Chondrocyte (in vitro differentiated cells): ENCODE results near the gene SLC39A11. TPM values are rescaled to one million over a fixed set of nuclear protein-coding genes. Genes with fewer than 3 reads are reported as not detected.

ENCODE experiments used
- DNase-seq: peaks from one replicate; pipeline ENCODE4 v3.0.0; 2021; ENCODE audit warnings: mixed read lengths, low spot score
- H3K27ac Mint-ChIP-seq: one replicate; pipeline ENCODE4 v1.8.0; 2021; ENCODE audit warnings: mild to moderate bottlenecking, moderate library complexity, mixed read lengths; ENCODE audit not compliant: unreplicated experiment
- H3K27me3 Mint-ChIP-seq: 2 replicates; pipeline ENCODE4 v1.8.0; 2021; ENCODE audit warnings: low read depth, mixed read lengths
- H3K36me3 Mint-ChIP-seq: 2 replicates; pipeline ENCODE4 v1.8.0; 2021; ENCODE audit warnings: low read depth, mixed read lengths
- H3K4me1 Mint-ChIP-seq: 2 replicates; pipeline ENCODE4 v1.8.0; 2021; ENCODE audit warnings: low read depth, mild to moderate bottlenecking, mixed read lengths
- H3K4me3 Mint-ChIP-seq: one replicate; pipeline ENCODE4 v1.8.0; 2021; ENCODE audit warnings: mild to moderate bottlenecking, moderate library complexity, mixed read lengths; ENCODE audit not compliant: unreplicated experiment
- H3K9me3 Mint-ChIP-seq: 2 replicates; pipeline ENCODE4 v1.8.0; 2021; ENCODE audit warnings: low read depth, mixed read lengths
- CTCF ChIP-seq: fragments of 200-600 bp; sonication (generic); IDR thresholded peaks from 2 replicates; pipeline ENCODE4 v1.5.0; 2021; ENCODE audit warnings: antibody characterized with exemption, mild to moderate bottlenecking, moderate library complexity
- total RNA-seq: library from RNA; stranded (reverse); gene quantifications from 3 replicates; pipeline ENCODE4 v1.2.1, GENCODE V29; 2021

The SLC39A11 gene
- total RNA-seq, 1 donor from 2014 or later, result 25.3 TPM

- no peaks in the 10 kb centered on the region for H3K27me3 Mint-ChIP-seq
- H3K9me3 Mint-ChIP-seq, result no peaks in the 10 kb centered on the region
- H3K36me3 Mint-ChIP-seq, result no peaks in the 10 kb centered on the region
- peak overlapping the region; percentile 88 for H3K27ac Mint-ChIP-seq
- peaks cover 28% of the 10 kb centered on the region for H3K4me1 Mint-ChIP-seq
- no peak for TF ChIP-seq CTCF
- no peak overlapping the region for H3K4me3 Mint-ChIP-seq
- no peak for DNase-seq
These were observed 401.5 kb downstream of the SLC39A11 start for GRCh38 chr17:72691017-72691416.

- Mint-ChIP-seq H3K27ac (no peak overlapping the region), H3K36me3 (no peaks in the 10 kb centered on the region), H3K9me3 (no peaks in the 10 kb centered on the region), H3K27me3 (no peaks in the 10 kb centered on the region), H3K4me3 (no peak overlapping the region), H3K4me1 (peaks cover 37% of the 10 kb centered on the region)
- TF ChIP-seq CTCF, result no peak
- DNase-seq, result no peak
These were observed 404.6 kb downstream of the SLC39A11 start for GRCh38 chr17:72687886-72688285.

GRCh38 chr17:72684405-72685020 is 408.0 kb downstream of the SLC39A11 start:
- Mint-ChIP-seq H3K27me3 (no peaks in the 10 kb centered on the region), H3K27ac (peak overlapping the region; percentile 83), H3K4me1 (peaks cover 25% of the 10 kb centered on the region), H3K4me3 (no peak overlapping the region), H3K9me3 (no peaks in the 10 kb centered on the region), H3K36me3 (peaks cover 4% of the 10 kb centered on the region)
- DNase-seq, result no peak
- TF ChIP-seq CTCF, result no peak

GRCh38 chr17:72683506-72684404 is 408.7 kb downstream of the SLC39A11 start:
- Mint-ChIP-seq H3K36me3 (peaks cover 6% of the 10 kb centered on the region), H3K4me3 (no peak overlapping the region), H3K4me1 (peaks cover 27% of the 10 kb centered on the region), H3K9me3 (peaks cover 3% of the 10 kb centered on the region), H3K27me3 (no peaks in the 10 kb centered on the region), H3K27ac (peak overlapping the region; percentile 83)
- no peak for DNase-seq
- TF ChIP-seq CTCF, result no peak

GRCh38 chr17:72682605-72683004 is 409.9 kb downstream of the SLC39A11 start:
- no peak overlapping the region for H3K27ac Mint-ChIP-seq

More at GRCh38 chr17:72682605-72683004, 409.9 kb downstream of the SLC39A11 start:
- no peak for DNase-seq
- peaks cover 5% of the 10 kb centered on the region for H3K9me3 Mint-ChIP-seq
- H3K36me3 Mint-ChIP-seq, result peaks cover 8% of the 10 kb centered on the region
- TF ChIP-seq CTCF, result no peak
- H3K4me3 Mint-ChIP-seq, result no peak overlapping the region
- H3K4me1 Mint-ChIP-seq, result peaks cover 39% of the 10 kb centered on the region
- H3K27me3 Mint-ChIP-seq, result no peaks in the 10 kb centered on the region
